GM23338 (cell line): Measurements from ENCODE around the gene HMGCS2. TPM values are rescaled to one million over a fixed set of nuclear protein-coding genes. Genes with fewer than 3 reads are reported as not detected.

Source experiments
- polyA plus RNA-seq: library from polyadenylated mRNA; unstranded; fragments of >200 nt; fragmentation: Nextera tagmentation; extraction: Ambion mirVana; gene quantifications from 2 replicates; pipeline ENCODE4 v1.2.1, GENCODE V29; 2016
- total RNA-seq: library from RNA; depleted of rRNA; stranded (reverse); fragments of >200 nt; shearing (Covaris generic); gene quantifications from 2 replicates; pipeline ENCODE4 v1.2.3, GENCODE V29; 2014; rRNA removed

The HMGCS2 gene
- total and polyA plus RNA-seq, 2 experiments from 2014 or later, result not detected

Other genes starting within 250 kb of the HMGCS2 start
- 30.4 and 32.0 TPM in 2 replicates for gene ZNF697, start 120.6 kb downstream of the HMGCS2 start, total RNA-seq
- 5.2 and 5.4 TPM in 2 replicates for gene ZNF697, start 120.6 kb downstream of the HMGCS2 start, polyA plus RNA-seq
- 816 and 885 TPM in 2 replicates for gene PHGDH, start 57.0 kb downstream of the HMGCS2 start, total RNA-seq
- 612 and 652 TPM in 2 replicates for gene PHGDH, start 57.0 kb downstream of the HMGCS2 start, polyA plus RNA-seq
- not detected in 2 replicates for gene REG4, start 42.6 kb upstream of the HMGCS2 start, total RNA-seq
- gene REG4, start 42.6 kb upstream of the HMGCS2 start, polyA plus RNA-seq, result not detected in 2 replicates
- not detected in 2 replicates for gene ADAM30, start 127.6 kb upstream of the HMGCS2 start, total RNA-seq
- not detected in 2 replicates for gene ADAM30, start 127.6 kb upstream of the HMGCS2 start, polyA plus RNA-seq